Activated gamma-delta T cell treated with anti-CD3 and anti-CD28 coated beads, Interleukin-2, amount 50 U/mL, for 16 hours (primary cell): ENCODE data around the gene TRAP1.
A peak's percentile ranks its signal among the peaks of the same experiment; 100 is the strongest.

ENCODE experiments used
- DNase-seq: peaks from one replicate; pipeline ENCODE4 v3.0.0-alpha.2; 2020; ENCODE audit warnings: low read depth

Gene TRAP1

DNA sequence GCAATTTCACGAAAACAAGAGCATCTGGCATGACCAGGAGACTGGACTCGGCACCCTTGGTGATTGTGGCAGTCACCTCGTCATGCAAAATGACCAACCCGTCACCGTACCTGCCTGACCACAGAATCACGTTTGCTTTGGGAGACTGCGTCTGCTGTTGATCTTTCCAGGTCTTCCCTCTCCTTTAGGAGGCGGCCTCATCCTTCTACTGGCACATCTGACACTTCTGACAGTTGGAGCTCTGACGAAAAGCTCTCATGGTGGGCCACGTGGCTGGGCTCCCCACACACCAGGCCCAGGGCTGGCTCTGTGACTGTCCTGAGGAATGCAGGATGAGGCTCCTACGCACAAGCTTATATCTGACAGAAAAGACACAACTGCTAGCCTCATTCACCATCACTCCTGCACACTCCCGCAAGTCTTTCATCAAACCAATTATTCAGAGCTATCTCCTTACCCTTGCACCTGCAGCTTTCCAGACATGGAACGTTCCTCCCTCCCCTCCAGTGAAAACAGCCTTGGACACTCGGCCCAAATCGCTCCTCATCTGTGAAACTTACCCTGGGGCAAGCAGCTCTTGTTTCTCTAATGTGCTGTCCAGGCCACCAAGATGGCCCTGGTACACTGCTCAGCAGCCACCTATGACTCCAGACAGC, 3.6 kb downstream of the TRAP1 start:
- DNase-seq: no peak

- no peak for DNase-seq
These were observed 4.4 kb downstream of the TRAP1 start for GRCh38 chr16:3712861-3713372.

- no peak for DNase-seq
These were observed 10.9 kb downstream of the TRAP1 start for GRCh38 chr16:3706253-3707012.

- DNase-seq: no peak
These were observed 15.2 kb downstream of the TRAP1 start for GRCh38 chr16:3702082-3702481.

DNA sequence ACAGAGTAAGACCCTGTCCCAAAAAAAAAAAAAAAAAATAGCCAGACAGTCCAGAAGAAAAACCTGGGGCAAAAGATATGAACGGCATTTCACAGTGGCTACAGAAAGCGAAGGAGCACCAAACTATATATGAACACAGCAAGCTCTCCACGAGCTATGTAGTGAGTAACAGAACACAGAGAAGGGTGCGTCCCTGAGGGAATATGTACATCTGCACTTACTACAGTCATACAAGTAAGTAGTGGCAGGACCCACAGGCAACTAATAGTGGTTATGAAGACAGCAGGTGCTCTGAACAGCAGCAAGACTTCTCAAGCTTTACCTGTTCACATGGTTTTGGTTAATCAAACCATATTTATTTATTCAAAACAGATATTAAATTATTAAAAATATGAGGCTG, 15.8 kb downstream of the TRAP1 start:
- DNase-seq: no peak

DNA sequence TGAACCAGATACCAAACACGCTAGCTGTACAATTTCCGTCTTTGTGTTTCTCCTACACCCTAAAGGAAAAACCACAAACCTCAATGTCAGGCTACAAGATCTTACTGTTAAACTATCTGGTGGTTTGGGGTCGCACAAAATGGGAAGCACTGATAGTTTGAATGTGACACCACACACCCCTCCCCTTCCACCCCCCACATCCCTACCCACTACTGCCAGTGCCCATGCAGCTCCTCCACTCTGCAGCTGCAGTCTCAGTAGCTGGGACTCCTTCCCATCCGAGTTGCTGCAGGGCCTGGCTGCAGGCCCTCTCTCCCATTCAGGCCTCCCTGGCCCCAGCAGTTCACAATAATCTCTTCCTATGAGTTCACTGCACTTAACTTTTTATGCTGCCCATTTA, 18.4 kb downstream of the TRAP1 start:
- DNase-seq: no peak

DNA sequence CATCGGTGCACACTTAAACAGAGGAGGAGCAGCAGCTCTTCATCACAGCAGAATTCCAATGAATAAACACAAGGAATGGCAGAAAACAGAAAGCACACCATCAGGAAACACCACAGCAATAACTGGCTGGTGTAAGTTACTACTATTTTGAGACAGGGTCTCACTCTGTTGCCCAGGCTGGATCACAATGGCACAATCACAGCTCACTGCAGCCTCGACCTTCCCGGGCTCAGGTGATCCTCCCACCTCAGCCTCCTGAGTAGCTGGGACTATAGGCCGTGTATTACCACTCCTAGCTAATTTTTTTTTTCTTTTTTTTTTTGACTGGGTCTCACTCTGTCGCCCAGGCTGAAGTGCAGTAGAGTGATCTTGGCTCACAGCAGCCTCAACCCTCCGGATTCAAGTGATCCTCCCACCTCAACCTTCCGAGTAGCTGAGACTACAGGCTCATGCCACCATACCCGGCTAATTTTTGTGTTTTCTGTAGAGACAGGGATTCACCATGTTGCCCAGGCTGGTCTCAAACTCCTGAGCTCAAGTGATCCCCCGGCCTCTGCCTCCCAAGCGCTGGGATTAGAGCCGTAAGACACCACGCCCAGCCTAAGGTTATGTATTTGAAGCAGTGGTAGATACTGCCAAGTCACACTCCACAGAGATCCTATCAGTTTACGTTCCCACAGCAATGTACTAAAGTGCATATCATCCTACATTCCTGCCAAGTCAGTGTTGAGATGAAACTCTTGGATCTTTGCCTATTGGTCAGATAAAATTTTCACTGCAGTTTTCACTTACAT, 20.7 kb downstream of the TRAP1 start:
- DNase-seq: no peak

DNA sequence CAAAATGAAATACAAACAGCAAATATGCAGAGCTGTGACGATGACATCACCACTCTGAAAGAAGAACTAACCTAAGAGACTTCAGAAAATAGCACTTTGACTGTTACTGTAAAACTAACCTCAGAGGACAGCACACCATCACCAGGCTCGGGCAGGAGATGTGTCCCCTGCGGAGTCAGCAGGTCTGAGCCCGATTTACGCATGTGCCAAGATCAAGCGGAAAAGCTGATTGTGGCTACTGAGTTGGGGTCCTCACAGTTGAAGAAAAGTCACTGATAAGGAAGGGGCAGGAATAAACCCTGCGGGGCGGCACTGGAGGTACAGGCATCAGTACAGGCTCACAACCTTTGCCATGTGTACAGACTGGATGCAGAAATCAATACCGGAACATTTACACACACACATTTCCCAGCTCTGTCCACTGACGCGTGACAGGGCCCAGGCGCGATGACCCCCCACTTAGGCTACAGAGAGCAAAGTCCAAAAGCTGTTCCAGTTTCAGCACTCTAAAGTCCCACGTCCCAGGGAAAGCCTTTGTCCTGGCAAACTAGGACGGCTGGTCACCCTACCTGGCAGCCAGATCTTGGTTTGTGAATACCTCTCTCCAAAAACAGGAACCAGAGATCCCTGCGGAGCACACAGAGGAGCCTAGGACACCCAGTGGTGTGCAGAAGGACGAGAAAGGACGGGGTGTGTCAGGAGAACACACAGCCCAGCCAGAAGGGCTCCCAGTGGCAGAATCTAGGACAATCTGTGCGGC, 21.5 kb downstream of the TRAP1 start:
- no peak for DNase-seq

GRCh38 chr16:3694051-3694450, 23.3 kb downstream of the TRAP1 start:
- DNase-seq: no peak

DNA sequence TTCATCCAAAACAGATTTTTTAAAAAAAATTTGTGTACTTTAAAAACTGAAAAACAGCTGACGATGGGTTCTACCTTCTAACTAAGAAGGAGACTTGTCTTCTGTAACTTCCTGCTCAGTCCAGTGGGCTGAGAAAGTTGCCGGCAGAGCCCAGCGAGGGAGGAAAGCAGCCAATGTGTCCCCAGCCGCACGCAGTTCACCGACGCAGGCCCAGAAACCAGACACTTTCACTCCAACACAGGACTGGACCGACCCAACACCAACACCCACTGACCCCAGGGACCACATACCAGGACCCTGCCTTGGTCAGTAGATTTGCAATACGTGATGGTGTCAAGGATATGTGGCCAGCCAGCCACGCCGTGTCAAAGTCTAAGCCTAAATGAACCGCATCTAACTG, 25.6 kb downstream of the TRAP1 start:
- DNase-seq: no peak

GRCh38 chr16:3690980-3691720, 26.2 kb downstream of the TRAP1 start:
- DNase-seq: no peak

GRCh38 chr16:3690470-3690928, 26.8 kb downstream of the TRAP1 start:
- peak; percentile 77 for DNase-seq

DNA sequence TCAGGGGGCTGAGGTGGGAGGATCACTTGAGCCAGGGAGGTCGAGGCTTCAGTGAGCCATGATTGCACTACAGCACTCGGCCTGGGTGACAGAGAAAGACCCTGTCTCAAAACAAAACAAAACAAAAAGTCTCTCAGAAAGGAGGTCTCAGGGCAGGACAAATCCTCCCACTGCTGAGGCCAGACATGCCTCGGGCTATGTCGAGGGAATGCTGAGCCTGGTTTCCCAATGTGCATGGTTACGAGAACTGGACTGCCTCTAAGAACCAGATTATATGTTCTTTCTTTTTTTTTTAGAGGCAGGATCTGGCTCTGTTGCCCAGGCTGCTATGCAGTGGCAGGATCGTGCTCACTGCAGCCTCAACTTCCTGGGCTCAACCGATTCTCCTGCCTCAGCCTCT, 27.6 kb downstream of the TRAP1 start:
- no peak for DNase-seq

DNA sequence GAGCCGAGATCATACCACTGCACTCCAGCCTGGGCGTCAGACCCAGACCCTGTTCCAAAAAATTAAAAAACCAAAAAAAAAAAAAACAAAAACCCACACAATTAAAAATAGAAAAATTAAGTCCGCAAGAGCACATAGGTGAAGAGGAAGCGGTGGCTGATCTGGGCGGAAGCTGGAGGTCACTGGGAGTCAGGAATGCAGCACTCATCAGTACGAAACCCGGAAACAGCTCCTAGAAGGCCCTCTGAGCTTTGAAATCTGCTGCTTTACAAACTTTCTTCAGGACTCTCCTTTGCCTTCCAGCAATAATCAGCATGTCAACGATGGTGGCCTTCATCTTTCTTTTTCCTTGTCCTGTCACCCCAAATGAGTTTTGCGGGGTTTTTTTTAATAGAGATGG, 29.5 kb downstream of the TRAP1 start:
- DNase-seq: no peak

GRCh38 chr16:3687021-3687420, 30.3 kb downstream of the TRAP1 start:
- DNase-seq: no peak

GRCh38 chr16:3681206-3681605, 36.1 kb downstream of the TRAP1 start:
- DNase-seq: no peak

DNA sequence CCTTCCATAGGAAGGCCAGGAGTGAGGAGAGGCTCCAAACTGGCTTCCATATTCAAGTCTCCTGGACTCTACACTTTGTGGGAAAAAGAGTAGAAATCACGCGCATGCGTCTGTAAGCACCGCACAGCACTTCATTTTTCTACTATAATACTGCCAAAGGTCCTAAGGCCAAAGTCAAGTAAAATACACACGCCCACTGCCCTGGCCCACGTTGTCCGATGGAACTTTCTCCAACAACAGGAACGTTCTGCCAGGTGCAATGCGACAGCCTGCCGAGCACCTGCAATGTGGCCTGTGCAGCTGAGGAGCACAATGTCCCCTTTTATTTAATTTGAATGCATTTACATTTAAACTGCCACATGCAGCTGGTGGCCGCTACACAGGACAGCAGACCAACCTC, 39.3 kb downstream of the TRAP1 start:
- DNase-seq: no peak

- no peak for DNase-seq
These were observed 41.7 kb downstream of the TRAP1 start for GRCh38 chr16:3675601-3676130.

DNA sequence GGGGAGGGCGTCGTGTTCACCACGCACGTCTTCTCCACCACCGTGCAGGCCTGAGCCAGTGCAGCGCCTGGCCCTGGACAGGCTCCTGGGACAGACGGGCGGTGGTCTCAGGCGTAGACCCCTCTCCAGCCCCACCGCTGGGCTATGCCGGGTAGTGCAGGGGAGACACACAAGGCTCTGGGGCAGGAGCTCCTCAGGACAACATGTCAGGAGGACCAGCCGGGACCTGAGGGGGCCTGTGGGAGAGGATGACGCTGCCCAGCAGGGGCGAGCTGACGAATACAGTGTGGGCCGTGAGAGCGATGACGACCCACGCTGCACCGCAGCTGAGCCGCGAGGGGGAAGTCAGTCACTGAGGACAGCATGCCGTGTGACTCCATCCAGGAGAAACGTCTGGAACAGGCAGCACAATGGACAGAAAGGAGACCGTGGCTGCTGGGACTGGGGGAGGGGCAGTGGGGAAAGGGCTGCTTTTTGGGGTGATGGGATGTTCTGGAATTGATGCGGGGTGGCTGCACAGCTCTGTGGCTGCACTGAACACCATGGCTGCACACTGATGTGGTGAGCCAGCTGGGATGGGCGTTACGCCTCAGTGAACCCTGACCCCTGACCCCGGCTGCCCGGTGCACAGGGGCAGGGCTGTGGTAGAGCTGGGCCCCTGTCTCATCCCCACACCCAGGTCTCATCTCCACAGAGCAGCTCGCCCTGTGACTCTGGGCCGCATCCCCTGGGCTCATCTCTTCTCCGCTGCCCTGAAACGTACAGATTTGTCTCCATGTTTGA, 42.6 kb downstream of the TRAP1 start:
- no peak for DNase-seq
